D721Med (cell line): ENCODE data around the gene TENT5C.

Experiments
- DNase-seq: peaks from one replicate; pipeline ENCODE4 v3.0.0; 2011; ENCODE audit warnings: low spot score; ENCODE audit not compliant: insufficient read length
- FAIRE-seq: peaks from 2 replicates; lab custom pipeline; 2011; peaks lifted over from hg19 to GRCh38; lab: Jason Lieb, UNC
- TF ChIP-seq, protein P1 (sequence below): IDR thresholded peaks from 2 replicates; pipeline ENCODE4 v1.5.1; 2012; ENCODE audit warnings: mild to moderate bottlenecking, control low read depth; ENCODE audit not compliant: insufficient read depth; ENCODE audit errors: missing control alignments

TENT5C gene

DNA sequence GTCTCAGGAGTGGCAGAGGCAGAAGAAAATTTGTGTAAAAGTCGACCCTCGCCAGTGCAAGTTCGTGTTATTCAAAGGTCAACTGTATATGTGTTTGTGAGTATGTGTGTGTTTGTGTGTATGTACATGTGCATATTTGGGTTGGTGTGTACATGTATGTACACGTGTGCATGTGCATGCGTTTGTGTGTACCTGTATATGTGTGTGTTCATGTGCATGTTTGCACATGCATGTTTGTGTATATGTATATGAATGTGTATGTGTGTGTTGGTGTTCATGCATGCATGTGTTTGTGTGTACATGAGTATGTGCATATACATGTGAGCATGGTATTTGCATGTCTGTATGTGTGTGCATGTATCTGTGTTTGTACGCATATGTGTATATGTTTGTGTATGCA, 21.7 kb upstream of the TENT5C start:
- DNase-seq (no peak), FAIRE-seq (no peak)
- TF ChIP-seq, protein P1, sequence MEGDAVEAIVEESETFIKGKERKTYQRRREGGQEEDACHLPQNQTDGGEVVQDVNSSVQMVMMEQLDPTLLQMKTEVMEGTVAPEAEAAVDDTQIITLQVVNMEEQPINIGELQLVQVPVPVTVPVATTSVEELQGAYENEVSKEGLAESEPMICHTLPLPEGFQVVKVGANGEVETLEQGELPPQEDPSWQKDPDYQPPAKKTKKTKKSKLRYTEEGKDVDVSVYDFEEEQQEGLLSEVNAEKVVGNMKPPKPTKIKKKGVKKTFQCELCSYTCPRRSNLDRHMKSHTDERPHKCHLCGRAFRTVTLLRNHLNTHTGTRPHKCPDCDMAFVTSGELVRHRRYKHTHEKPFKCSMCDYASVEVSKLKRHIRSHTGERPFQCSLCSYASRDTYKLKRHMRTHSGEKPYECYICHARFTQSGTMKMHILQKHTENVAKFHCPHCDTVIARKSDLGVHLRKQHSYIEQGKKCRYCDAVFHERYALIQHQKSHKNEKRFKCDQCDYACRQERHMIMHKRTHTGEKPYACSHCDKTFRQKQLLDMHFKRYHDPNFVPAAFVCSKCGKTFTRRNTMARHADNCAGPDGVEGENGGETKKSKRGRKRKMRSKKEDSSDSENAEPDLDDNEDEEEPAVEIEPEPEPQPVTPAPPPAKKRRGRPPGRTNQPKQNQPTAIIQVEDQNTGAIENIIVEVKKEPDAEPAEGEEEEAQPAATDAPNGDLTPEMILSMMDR, result no peak

DNA sequence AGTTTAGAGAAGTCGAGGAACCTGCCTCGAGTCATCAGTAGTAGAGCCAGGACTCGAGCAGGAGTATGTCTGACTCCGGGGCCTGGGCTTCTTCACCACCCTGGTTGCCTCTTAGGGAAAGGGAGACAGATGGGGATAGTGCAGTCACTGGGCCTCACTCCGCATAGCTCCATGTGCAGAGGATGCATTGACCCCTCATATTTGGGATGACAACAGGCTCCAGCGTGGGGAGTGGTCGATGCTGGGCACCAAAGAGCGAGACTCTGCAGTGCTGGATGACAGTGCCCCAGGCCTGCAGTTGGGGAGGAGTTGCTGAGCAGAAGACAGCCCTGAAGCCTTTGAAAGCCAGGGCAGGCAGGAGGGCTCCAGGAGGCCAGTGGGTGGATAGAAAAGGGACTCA, 20.8 kb upstream of the TENT5C start:
- TF ChIP-seq, protein P1, result no peak
- DNase-seq (no peak), FAIRE-seq (no peak)

DNA sequence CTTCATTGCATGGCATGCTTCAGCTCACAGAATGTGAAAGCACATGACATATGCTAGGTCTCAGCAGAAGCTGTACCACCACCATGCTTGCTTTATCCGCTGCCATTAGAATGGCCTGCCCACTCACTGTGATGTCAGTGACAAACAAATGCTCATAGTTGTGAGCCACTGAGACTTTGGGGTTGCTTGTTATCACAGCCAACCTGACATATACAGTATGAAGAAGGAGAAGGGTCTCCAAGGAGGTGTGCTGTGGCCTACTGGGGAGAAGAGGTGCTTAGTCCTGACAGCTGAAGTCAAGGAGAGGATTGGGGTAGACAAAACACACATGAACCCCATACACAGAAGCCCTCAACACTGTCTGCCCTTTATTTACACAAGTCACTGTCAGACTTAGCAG, 19.5 kb upstream of the TENT5C start:
- TF ChIP-seq, protein P1, result no peak
- no peak for DNase-seq
- no peak for FAIRE-seq

DNA sequence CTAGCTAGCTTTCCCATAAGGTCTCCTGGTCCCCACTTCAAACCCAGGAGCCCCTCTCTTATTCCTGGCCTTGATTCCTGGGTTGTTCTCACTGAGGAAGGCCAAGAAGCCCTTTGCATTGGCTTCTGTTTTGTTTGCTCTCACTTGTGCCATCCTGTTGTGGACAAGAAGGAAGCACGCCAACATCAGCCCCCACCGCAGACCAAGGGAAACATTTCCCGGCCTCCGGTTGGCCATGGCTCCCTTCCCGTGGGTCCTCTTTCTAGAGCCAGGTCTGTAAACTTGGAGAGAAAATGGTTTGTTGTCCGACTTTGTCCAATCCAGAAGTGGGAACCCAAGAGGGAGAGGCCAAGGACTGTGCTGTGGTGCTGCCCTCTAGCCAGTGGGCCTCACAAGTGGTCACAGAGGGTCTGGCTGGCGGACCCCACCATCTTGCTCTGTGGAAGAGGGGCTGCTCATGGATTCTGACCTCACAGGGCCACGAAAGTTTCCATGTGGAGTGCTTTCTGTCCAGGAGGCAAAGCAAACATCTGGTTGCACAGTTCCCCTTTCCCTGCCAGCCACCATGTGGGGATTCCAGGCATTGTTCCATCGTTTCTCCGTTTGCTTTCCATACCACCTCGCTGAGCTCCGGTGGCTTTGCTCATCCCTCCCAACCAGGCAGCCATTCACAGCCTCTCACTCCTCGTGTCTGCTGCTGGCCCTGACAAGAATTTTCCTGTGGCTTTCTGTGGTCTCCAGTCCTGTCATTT, 18.9 kb upstream of the TENT5C start:
- TF ChIP-seq, protein P1, result no peak
- no peak for DNase-seq
- FAIRE-seq, result no peak

DNA sequence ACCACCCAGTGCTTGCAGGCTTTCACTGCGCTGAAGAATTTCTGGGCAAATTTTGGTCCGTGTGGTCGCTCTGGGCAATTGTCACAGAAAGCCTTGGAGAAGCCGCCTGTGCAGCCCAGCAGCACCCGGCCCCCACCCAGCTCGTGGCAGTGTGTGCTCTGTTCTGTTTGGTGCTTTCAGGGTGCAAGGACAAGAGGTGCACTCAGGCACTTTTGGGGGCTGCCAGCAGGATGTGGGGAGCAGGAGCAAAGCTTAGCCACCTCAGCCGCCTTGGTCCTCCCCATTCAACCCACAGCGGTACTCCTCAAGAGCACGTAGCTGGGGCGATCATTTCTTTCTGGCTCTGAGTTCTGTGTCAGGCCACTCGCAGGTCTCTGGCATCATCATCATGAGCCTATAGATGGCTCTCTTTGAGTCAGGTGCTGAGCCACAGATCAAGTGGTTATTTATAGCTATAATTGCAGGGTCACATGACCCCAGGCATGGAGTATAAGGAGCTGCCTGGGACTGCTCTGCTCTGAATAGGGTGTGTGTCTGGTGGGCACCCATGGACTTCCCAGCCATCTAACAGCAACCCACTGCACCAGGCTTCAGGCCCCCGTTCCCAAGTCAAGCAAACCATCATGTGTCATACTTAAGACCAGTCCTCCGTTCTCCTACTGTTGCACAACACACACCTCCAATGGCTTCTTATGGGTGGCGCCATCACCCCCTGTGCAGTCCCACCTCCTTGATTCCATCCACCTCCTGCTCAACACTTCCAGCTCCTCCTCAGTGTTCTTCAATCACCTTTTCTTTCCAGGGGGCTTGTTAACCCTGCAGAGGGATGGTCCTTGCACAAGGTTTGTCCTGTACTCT, 18.1 kb upstream of the TENT5C start:
- FAIRE-seq, result no peak
- no peak for DNase-seq
- TF ChIP-seq, protein P1, result no peak

DNA sequence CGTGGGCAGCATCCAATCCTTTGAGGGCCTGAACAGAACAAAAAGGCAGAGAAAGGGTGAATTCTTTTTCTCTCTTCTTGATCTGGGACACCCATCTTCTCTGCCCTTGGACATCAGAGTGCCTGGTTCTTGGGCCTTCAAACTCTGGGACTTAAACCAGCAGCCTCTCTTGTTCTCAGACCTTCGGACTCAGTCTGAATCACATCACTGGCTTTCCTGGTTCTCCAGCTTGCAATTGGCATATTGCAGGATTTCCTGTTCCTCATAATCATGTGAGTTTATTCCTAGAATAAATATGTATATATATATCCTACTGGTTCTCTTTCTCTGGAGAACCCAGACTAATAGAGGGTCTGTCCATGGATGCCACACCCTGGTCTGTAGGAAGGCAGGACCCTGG, 16.3 kb upstream of the TENT5C start:
- TF ChIP-seq, protein P1, result no peak
- FAIRE-seq (no peak), DNase-seq (no peak)
